Vagina (tissue), 2 donors: ENCODE measurements around the gene MOGAT3.

Source experiments
- POLR2AphosphoS5 ChIP-seq, 2 donors: sonication (generic); formaldehyde crosslinking; IDR thresholded peaks; one replicate each; pipeline ENCODE4 v1.9.0; 2017; ENCODE audit warnings: antibody characterized with exemption in 2 of 2, mild to moderate bottlenecking in 2 of 2, low read depth in 1 of 2; ENCODE audit not compliant: insufficient read depth in 1 of 2
- TF ChIP-seq, protein P1 (sequence below), 3 experiments: fragments of 450-650 bp in 2 of 3; fragments of 200-600 bp in 1 of 3; sonication (generic) in 1 of 3; IDR thresholded peaks; one replicate each; pipeline ENCODE4 v1.5.1; 2017 to 2019; ENCODE audit warnings: antibody characterized with exemption in 3 of 3, mild to moderate bottlenecking in 2 of 3, moderate library complexity in 2 of 3

- TF ChIP-seq, protein P1, sequence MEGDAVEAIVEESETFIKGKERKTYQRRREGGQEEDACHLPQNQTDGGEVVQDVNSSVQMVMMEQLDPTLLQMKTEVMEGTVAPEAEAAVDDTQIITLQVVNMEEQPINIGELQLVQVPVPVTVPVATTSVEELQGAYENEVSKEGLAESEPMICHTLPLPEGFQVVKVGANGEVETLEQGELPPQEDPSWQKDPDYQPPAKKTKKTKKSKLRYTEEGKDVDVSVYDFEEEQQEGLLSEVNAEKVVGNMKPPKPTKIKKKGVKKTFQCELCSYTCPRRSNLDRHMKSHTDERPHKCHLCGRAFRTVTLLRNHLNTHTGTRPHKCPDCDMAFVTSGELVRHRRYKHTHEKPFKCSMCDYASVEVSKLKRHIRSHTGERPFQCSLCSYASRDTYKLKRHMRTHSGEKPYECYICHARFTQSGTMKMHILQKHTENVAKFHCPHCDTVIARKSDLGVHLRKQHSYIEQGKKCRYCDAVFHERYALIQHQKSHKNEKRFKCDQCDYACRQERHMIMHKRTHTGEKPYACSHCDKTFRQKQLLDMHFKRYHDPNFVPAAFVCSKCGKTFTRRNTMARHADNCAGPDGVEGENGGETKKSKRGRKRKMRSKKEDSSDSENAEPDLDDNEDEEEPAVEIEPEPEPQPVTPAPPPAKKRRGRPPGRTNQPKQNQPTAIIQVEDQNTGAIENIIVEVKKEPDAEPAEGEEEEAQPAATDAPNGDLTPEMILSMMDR (IDR thresholded peaks at IDR 0.05) = no peak
- TF ChIP-seq POLR2AphosphoS5 (IDR thresholded peaks at IDR 0.05; ENCODE audit: insufficient read depth in 1 of 2, low read depth in 1 of 2) = no peak
These were observed 23.2 kb downstream of the MOGAT3 start for GRCh38 chr7:101177644-101178043.
